Kidney epithelial cell (primary cell): ENCODE results near the gene HABP2. TPM values are rescaled to one million over a fixed set of nuclear protein-coding genes. Genes with fewer than 3 reads are reported as not detected.

Source experiments
- DNase-seq: peaks from one replicate; pipeline ENCODE4 v3.0.0-alpha.2; 2010; ENCODE audit warnings: low read depth
- H3K27me3 ChIP-seq: 2 replicates; pipeline ENCODE4 v1.6.0; 2011; ENCODE audit warnings: low read length; ENCODE audit not compliant: control insufficient read depth, insufficient read depth
- H3K36me3 ChIP-seq: 2 replicates; pipeline ENCODE4 v1.5.1; 2011; ENCODE audit warnings: low read length; ENCODE audit not compliant: control insufficient read depth, insufficient read depth
- H3K4me3 ChIP-seq: 2 replicates; pipeline ENCODE4 v1.5.1; 2011; ENCODE audit warnings: low read depth, mild to moderate bottlenecking, control low read depth, low read length
- total RNA-seq: library from RNA; depleted of rRNA; stranded (reverse); fragments of >200 nt; gene quantifications from 2 replicates; pipeline ENCODE4 v1.2.3, GENCODE V29; 2015
- TF ChIP-seq, protein P1 (sequence below): IDR thresholded peaks from 2 replicates; pipeline ENCODE4 v1.5.1; 2011; ENCODE audit warnings: mild to moderate bottlenecking, moderate library complexity, low read length, control low read depth, inconsistent platforms; ENCODE audit not compliant: insufficient read depth, poor library complexity, severe bottlenecking

Gene HABP2
- total RNA-seq, 1 donor from 2014 or later: 0.08 TPM

DNA sequence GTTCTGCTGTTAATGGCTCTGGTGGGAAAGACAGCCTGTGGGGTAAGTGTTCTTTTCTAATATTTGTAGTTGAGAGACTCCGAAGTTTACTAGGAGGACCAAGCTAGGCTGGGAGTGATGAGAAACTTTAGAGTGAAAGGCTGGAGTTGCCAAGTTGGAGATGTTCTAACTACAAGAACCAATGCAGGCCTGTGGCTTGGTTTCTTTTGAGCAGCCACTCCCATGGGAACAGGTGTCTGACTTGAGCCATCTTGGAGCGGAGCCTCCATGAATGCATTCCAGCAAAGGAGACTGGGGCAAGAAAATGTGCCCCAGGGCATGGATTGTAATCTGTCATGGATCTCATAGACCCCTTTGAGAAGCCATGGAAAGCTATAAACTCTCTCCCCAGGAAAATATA is 296 bp downstream of the HABP2 start:
- Histone ChIP-seq H3K4me3 (no peak overlapping the region), H3K27me3 (no peaks in the 10 kb centered on the region), H3K36me3 (no peaks in the 10 kb centered on the region)
- DNase-seq: no peak
- TF ChIP-seq, protein P1, sequence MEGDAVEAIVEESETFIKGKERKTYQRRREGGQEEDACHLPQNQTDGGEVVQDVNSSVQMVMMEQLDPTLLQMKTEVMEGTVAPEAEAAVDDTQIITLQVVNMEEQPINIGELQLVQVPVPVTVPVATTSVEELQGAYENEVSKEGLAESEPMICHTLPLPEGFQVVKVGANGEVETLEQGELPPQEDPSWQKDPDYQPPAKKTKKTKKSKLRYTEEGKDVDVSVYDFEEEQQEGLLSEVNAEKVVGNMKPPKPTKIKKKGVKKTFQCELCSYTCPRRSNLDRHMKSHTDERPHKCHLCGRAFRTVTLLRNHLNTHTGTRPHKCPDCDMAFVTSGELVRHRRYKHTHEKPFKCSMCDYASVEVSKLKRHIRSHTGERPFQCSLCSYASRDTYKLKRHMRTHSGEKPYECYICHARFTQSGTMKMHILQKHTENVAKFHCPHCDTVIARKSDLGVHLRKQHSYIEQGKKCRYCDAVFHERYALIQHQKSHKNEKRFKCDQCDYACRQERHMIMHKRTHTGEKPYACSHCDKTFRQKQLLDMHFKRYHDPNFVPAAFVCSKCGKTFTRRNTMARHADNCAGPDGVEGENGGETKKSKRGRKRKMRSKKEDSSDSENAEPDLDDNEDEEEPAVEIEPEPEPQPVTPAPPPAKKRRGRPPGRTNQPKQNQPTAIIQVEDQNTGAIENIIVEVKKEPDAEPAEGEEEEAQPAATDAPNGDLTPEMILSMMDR: no peak

DNA sequence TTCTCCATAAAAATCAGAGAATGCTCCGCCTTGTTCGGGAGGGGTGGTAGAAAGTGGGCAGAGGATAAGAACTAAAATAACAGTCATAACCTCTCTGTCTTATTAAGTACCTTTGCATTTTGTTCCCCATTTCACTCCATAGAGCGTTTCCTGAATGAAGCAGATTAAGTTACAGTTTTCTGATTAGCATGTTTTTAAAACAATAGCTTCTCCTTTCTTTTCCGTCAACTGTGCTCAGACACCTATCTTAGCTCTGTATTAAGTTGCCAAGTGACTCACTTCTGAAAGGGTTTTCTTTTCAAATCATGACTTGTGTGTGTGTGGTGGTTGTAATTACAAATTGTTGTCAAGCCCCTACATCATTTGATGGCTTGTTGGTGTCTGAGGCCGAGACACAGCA is 1.4 kb downstream of the HABP2 start:
- TF ChIP-seq, protein P1: no peak
- Histone ChIP-seq H3K36me3 (no peaks in the 10 kb centered on the region), H3K4me3 (no peak overlapping the region), H3K27me3 (peaks cover 2% of the 10 kb centered on the region)
- DNase-seq: no peak

DNA sequence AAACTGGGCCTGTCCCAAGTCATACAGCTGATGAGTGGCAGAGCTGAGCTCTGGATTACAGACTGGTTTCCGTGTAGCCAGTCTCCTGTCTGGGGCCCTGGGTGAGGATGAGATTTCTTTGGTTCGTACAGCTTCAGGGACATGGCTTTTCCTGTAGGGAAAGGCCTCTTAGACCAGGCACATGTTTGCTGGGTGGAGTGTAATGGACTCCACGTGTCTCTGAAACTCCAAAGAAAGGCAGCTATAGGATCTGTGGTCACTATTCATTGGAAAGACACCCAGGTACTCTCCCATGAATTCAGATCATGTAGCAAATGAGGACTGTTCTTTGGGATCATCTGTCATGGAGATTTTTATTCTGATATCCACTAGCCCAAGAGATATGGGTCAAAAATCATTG is 2.4 kb downstream of the HABP2 start:
- TF ChIP-seq, protein P1: no peak
- no peaks in the 10 kb centered on the region for H3K36me3 ChIP-seq
- DNase-seq: no peak
- peaks cover 4% of the 10 kb centered on the region for H3K27me3 ChIP-seq
- H3K4me3 ChIP-seq: no peak overlapping the region

DNA sequence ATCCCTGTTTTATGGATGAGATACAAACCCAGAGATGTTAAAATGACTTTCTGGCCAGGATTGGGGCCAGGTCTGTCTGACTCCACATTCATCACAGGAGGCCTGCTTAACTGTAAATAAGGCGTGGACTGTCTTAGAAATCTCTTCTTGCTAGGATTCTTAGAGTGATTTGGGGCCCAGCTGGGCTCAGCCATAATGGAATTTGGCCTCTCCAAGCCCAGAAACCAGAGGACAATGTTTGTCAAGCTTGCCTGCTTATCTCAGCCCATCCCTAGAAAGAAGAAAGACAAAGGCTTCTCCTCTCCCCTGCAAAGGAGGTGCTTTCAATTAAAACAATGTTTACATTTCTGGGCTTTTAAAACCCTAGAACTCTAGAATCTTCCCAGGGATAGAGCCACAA is 2.9 kb downstream of the HABP2 start:
- Histone ChIP-seq H3K36me3 (no peaks in the 10 kb centered on the region), H3K4me3 (no peak overlapping the region), H3K27me3 (peaks cover 4% of the 10 kb centered on the region)
- TF ChIP-seq, protein P1: no peak
- no peak for DNase-seq

DNA sequence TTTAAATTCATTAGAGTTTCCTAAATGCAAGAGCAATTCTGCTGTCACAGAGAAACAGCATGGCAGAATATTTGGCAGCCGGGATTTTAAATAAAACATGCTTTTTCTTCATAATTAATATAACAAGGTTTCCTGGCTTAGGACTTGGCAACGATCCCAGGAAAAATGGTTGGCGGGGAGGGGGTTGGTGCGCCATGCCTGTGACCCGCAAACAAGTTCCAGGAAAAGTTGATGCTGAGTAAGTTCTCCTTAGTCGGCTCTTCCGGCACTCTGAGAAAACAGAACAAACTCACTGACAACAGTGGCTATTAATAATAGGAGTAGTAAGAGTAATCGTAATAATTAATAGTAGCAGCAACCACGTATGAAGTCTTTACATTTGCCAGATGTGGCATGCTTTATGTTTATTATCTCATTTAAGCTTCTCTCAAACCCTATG is 4.6 kb downstream of the HABP2 start:
- DNase-seq: no peak
- TF ChIP-seq, protein P1: no peak

DNA sequence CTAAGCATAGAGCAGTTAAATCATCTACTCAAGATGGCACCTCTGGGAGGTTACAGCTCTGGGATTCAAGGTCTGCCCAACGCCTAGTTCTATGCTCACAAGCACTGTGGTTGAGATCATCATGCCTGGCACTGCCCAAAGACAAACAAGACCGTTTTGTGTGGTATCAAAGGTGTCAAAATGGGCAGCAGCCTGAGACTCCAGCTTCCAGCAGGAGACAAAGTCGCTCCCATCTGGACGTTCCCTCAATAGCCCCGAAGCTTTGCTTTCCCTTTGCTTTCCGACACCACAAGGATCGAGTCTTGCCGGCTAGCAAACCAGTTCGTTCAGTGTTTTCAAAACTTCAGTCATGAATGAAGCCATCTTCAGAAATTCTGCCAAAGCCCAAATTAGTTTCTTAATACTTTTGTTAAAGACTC is 5.1 kb downstream of the HABP2 start:
- H3K36me3 ChIP-seq: no peaks in the 10 kb centered on the region
- peaks cover 4% of the 10 kb centered on the region for H3K27me3 ChIP-seq
- TF ChIP-seq, protein P1: no peak
- no peak for DNase-seq
- H3K4me3 ChIP-seq: no peak overlapping the region

More for the DNA sequence above, 4.6 kb downstream of the HABP2 start:
- no peaks in the 10 kb centered on the region for H3K36me3 ChIP-seq
- H3K27me3 ChIP-seq: peaks cover 4% of the 10 kb centered on the region
- no peak overlapping the region for H3K4me3 ChIP-seq
